Mesothelial cell of epicardium (in vitro differentiated cells): ENCODE data around the gene ZNF254. TPM values are rescaled to one million over a fixed set of nuclear protein-coding genes. Genes with fewer than 3 reads are reported as not detected.
"Not testable (repeated sequence)": the region's sequence is repeated elsewhere in the genome, so short reads cannot be mapped to it uniquely, and the experiment has no call there.

Source experiments
- DNase-seq, 2 experiments: peaks; one replicate each; pipeline ENCODE4 v3.0.0; 2021; ENCODE audit warnings: low spot score in 2 of 2; ENCODE audit not compliant: unreplicated experiment in 2 of 2
- H3K27ac Mint-ChIP-seq: 2 replicates; pipeline ENCODE4 v1.8.0; 2021; ENCODE audit warnings: mixed read lengths
- H3K27me3 Mint-ChIP-seq: 2 replicates; pipeline ENCODE4 v1.8.0; 2021; ENCODE audit warnings: low read depth, mixed read lengths
- H3K36me3 Mint-ChIP-seq: 2 replicates; pipeline ENCODE4 v1.8.0; 2021; ENCODE audit warnings: mixed read lengths
- H3K4me1 Mint-ChIP-seq: 2 replicates; pipeline ENCODE4 v1.8.0; 2021; ENCODE audit warnings: mixed read lengths
- H3K4me3 Mint-ChIP-seq: 2 replicates; pipeline ENCODE4 v1.8.0; 2021; ENCODE audit warnings: mild to moderate bottlenecking, moderate library complexity, mixed read lengths
- H3K9me3 Mint-ChIP-seq: 2 replicates; pipeline ENCODE4 v1.8.0; 2021; ENCODE audit warnings: mixed read lengths
- CTCF ChIP-seq: fragments of 200-600 bp; sonication (generic); IDR thresholded peaks from one replicate; pipeline ENCODE4 v1.5.0; 2021; ENCODE audit warnings: antibody characterized with exemption; ENCODE audit not compliant: unreplicated experiment
- total RNA-seq: library from RNA; stranded (reverse); gene quantifications from 3 replicates; pipeline ENCODE4 v1.2.1, GENCODE V29; 2021

The ZNF254 gene
- total RNA-seq = 33.9 to 35.7 TPM (median 35.5 TPM) in 3 replicates

- peaks cover 8% of the 10 kb centered on the region for H3K36me3 Mint-ChIP-seq
- H3K4me1 Mint-ChIP-seq = peaks cover 8% of the 10 kb centered on the region
- peak; percentile 75 to 83 for DNase-seq
- no peak for TF ChIP-seq CTCF
- H3K27ac Mint-ChIP-seq = peak within 1 kb of the TSS; percentile 100
- no peaks in the 10 kb centered on the region for H3K27me3 Mint-ChIP-seq
- peak within 1 kb of the TSS; percentile 97 for H3K4me3 Mint-ChIP-seq
- no peaks in the 10 kb centered on the region for H3K9me3 Mint-ChIP-seq
Observed at GRCh38 chr19:24086974-24087595, at the start of gene ZNF254. ZNF254 (plus strand) TSS chr19:24087187; CDS start chr19:24087308, 121 bp downstream.

- no peak for TF ChIP-seq CTCF
- Mint-ChIP-seq H3K9me3 (no peaks in the 10 kb centered on the region), H3K4me3 (no peak overlapping the region), H3K27me3 (no peaks in the 10 kb centered on the region), H3K36me3 (peaks cover 51% of the 10 kb centered on the region), H3K4me1 (peaks cover 30% of the 10 kb centered on the region), H3K27ac (no peak overlapping the region)
- no peak for DNase-seq
Observed at GRCh38 chr19:24040621-24041020, 46.4 kb upstream of the ZNF254 start.

- H3K4me1 Mint-ChIP-seq = peaks cover 24% of the 10 kb centered on the region
- DNase-seq, H3K27me3 Mint-ChIP-seq, H3K4me3 Mint-ChIP-seq, H3K27ac Mint-ChIP-seq, H3K9me3 Mint-ChIP-seq: not testable (repeated sequence)
- peaks cover 49% of the 10 kb centered on the region for H3K36me3 Mint-ChIP-seq
Observed at GRCh38 chr19:24041326-24041725, 45.7 kb upstream of the ZNF254 start.

GRCh38 chr19:24046550-24046949 is 40.4 kb upstream of the ZNF254 start:
- Mint-ChIP-seq H3K27ac (no peak overlapping the region), H3K36me3 (peaks cover 54% of the 10 kb centered on the region)
- TF ChIP-seq CTCF = no peak

GRCh38 chr19:24048261-24048660 is 38.7 kb upstream of the ZNF254 start:
- no peak for TF ChIP-seq CTCF
- Mint-ChIP-seq H3K9me3 (no peaks in the 10 kb centered on the region), H3K27me3 (no peaks in the 10 kb centered on the region), H3K27ac (no peak overlapping the region), H3K4me1 (peaks cover 7% of the 10 kb centered on the region), H3K36me3 (peaks cover 55% of the 10 kb centered on the region), H3K4me3 (no peak overlapping the region)
- DNase-seq = no peak

More at GRCh38 chr19:24046550-24046949, 40.4 kb upstream of the ZNF254 start:
- H3K4me1 Mint-ChIP-seq = peaks cover 7% of the 10 kb centered on the region
- no peak overlapping the region for H3K4me3 Mint-ChIP-seq
- no peak for DNase-seq
- no peaks in the 10 kb centered on the region for H3K27me3 Mint-ChIP-seq
- H3K9me3 Mint-ChIP-seq = no peaks in the 10 kb centered on the region

- no peak overlapping the region for H3K27ac Mint-ChIP-seq
- no peak for DNase-seq
- peaks cover 7% of the 10 kb centered on the region for H3K4me1 Mint-ChIP-seq
- peaks cover 56% of the 10 kb centered on the region for H3K36me3 Mint-ChIP-seq
- TF ChIP-seq CTCF = no peak
- no peaks in the 10 kb centered on the region for H3K9me3 Mint-ChIP-seq
- no peaks in the 10 kb centered on the region for H3K27me3 Mint-ChIP-seq
- H3K4me3 Mint-ChIP-seq = no peak overlapping the region
Observed at GRCh38 chr19:24049537-24049936, 37.5 kb upstream of the ZNF254 start.
